H9 (cell line): ENCODE results near the gene OR2Z1. TPM values are rescaled to one million over a fixed set of nuclear protein-coding genes. Genes with fewer than 3 reads are reported as not detected.
"Not testable (repeated sequence)": the region's sequence is repeated elsewhere in the genome, so short reads cannot be mapped to it uniquely, and the experiment has no call there.

Experiments used
- DNase-seq: peaks from one replicate; pipeline ENCODE4 v3.0.0-alpha.2; 2017
- H2AFZ ChIP-seq: one replicate; pipeline ENCODE4 v1.6.1; 2013; ENCODE audit warnings: mild to moderate bottlenecking, low read length, control low read depth, moderate library complexity
- H2AK5ac ChIP-seq: 2 replicates; pipeline ENCODE4 v1.6.1; 2013; ENCODE audit warnings: low read length, control low read depth, mixed read lengths; ENCODE audit not compliant: insufficient read length
- H2BK120ac ChIP-seq: one replicate; pipeline ENCODE4 v1.6.1; 2013; ENCODE audit warnings: low read depth, mild to moderate bottlenecking, low read length, control low read depth, inconsistent platforms; ENCODE audit not compliant: poor library complexity, severe bottlenecking
- H2BK12ac ChIP-seq: 2 replicates; pipeline ENCODE4 v1.6.1; 2013; ENCODE audit warnings: low read length, control low read depth, mixed read lengths, low read depth; ENCODE audit not compliant: insufficient read length
- H2BK15ac ChIP-seq: 2 replicates; pipeline ENCODE4 v1.6.1; 2013; ENCODE audit warnings: low read depth, low read length, control low read depth
- H2BK20ac ChIP-seq: one replicate; pipeline ENCODE4 v1.6.1; 2013; ENCODE audit warnings: low read depth, mild to moderate bottlenecking, low read length, control low read depth, inconsistent platforms; ENCODE audit not compliant: poor library complexity, severe bottlenecking
- H2BK5ac ChIP-seq: 2 replicates; pipeline ENCODE4 v1.6.1; 2013; ENCODE audit warnings: low read length, control low read depth, mixed read lengths; ENCODE audit not compliant: insufficient read length
- H3K14ac ChIP-seq: 2 replicates; pipeline ENCODE4 v1.6.1; 2013; ENCODE audit warnings: low read length, control low read depth; ENCODE audit not compliant: insufficient read depth
- H3K18ac ChIP-seq: 2 replicates; pipeline ENCODE4 v1.6.1; 2013; ENCODE audit warnings: low read depth, mild to moderate bottlenecking, mixed read lengths, low read length, control low read depth; ENCODE audit not compliant: insufficient read length
- H3K23ac ChIP-seq: 2 replicates; pipeline ENCODE4 v1.6.1; 2013; ENCODE audit warnings: low read length, control low read depth, mixed read lengths, low read depth; ENCODE audit not compliant: insufficient read length
- H3K23me2 ChIP-seq: 2 replicates; pipeline ENCODE4 v1.6.1; 2013; ENCODE audit warnings: low read depth, mild to moderate bottlenecking, mixed read lengths, low read length, control low read depth; ENCODE audit not compliant: insufficient read length, poor library complexity, severe bottlenecking
- H3K27ac ChIP-seq: 2 replicates; pipeline ENCODE4 v1.5.1; 2013; ENCODE audit warnings: low read length, control low read depth, mixed read lengths, low read depth; ENCODE audit not compliant: insufficient read length
- H3K27me3 ChIP-seq: 2 replicates; pipeline ENCODE4 v1.6.1; 2013; ENCODE audit warnings: low read length, control low read depth, inconsistent platforms; ENCODE audit not compliant: insufficient read depth
- H3K4ac ChIP-seq: 2 replicates; pipeline ENCODE4 v1.6.1; 2013; ENCODE audit warnings: low read depth, mild to moderate bottlenecking, control low read depth, inconsistent platforms, low read length, moderate library complexity
- H3K4me1 ChIP-seq: 2 replicates; pipeline ENCODE4 v1.6.1; 2013; ENCODE audit warnings: low read length, control low read depth, inconsistent platforms; ENCODE audit not compliant: insufficient read depth
- H3K4me2 ChIP-seq: 2 replicates; pipeline ENCODE4 v1.6.1; 2013; ENCODE audit warnings: low read length, control low read depth, mixed read lengths; ENCODE audit not compliant: insufficient read length, insufficient read depth
- H3K56ac ChIP-seq: 2 replicates; pipeline ENCODE4 v1.6.1; 2013; ENCODE audit warnings: low read depth, mild to moderate bottlenecking, mixed read lengths, low read length, control low read depth; ENCODE audit not compliant: insufficient read length
- H3K79me1 ChIP-seq: 2 replicates; pipeline ENCODE4 v1.6.1; 2013; ENCODE audit warnings: low read depth, mild to moderate bottlenecking, moderate library complexity, low read length, control low read depth, inconsistent platforms; ENCODE audit not compliant: insufficient read depth, poor library complexity, severe bottlenecking
- H3K79me2 ChIP-seq: 2 replicates; pipeline ENCODE4 v1.6.1; 2013; ENCODE audit warnings: low read length, control low read depth, inconsistent platforms; ENCODE audit not compliant: insufficient read depth
- H3K9ac ChIP-seq: 2 replicates; pipeline ENCODE4 v1.6.1; 2013; ENCODE audit warnings: low read length, control low read depth, mixed read lengths; ENCODE audit not compliant: insufficient read length; ENCODE audit errors: extremely low read depth
- H3K9me3 ChIP-seq: one replicate; pipeline ENCODE4 v1.6.1; 2013; ENCODE audit warnings: low read depth, low read length, inconsistent platforms; ENCODE audit not compliant: control insufficient read depth
- H3T11ph ChIP-seq: one replicate; pipeline ENCODE4 v1.6.1; 2013; ENCODE audit warnings: mild to moderate bottlenecking, low read length, control low read depth, inconsistent platforms
- H4K20me1 ChIP-seq: one replicate; pipeline ENCODE4 v1.6.1; 2013; ENCODE audit not compliant: control insufficient read depth, insufficient read length, insufficient read depth
- H4K5ac ChIP-seq: 2 replicates; pipeline ENCODE4 v1.6.1; 2013; ENCODE audit warnings: low read depth, mild to moderate bottlenecking, mixed read lengths, low read length, control low read depth; ENCODE audit not compliant: insufficient read length
- H4K8ac ChIP-seq: replicated peaks from 2 replicates; pipeline ENCODE4 v1.6.1; 2013; ENCODE audit warnings: low read length, control low read depth, mixed read lengths, low read depth; ENCODE audit not compliant: insufficient read length
- H4K91ac ChIP-seq: 2 replicates; pipeline ENCODE4 v1.6.1; 2013; ENCODE audit warnings: low read depth, mild to moderate bottlenecking, moderate library complexity, mixed read lengths, low read length, control low read depth; ENCODE audit not compliant: insufficient read length
- H3K27ac Mint-ChIP-seq, 3 experiments: 2 replicates in 2 of 3; 3 replicates in 1 of 3; pipeline ENCODE4 v1.8.0; 2020 to 2021; ENCODE audit warnings: mixed read lengths in 3 of 3, mild to moderate bottlenecking in 1 of 3, moderate library complexity in 1 of 3
- H3K27me3 Mint-ChIP-seq: 2 replicates; pipeline ENCODE4 v1.8.0; 2021; ENCODE audit warnings: low read depth, mild to moderate bottlenecking, moderate library complexity, mixed read lengths
- H3K36me3 Mint-ChIP-seq, 3 experiments: 2 replicates in 2 of 3; 3 replicates in 1 of 3; pipeline ENCODE4 v1.8.0; 2020 to 2021; ENCODE audit warnings: low read depth in 3 of 3, mixed read lengths in 3 of 3; ENCODE audit not compliant: insufficient read depth in 1 of 3
- H3K4me1 Mint-ChIP-seq, 2 experiments: 2 replicates each; pipeline ENCODE4 v1.8.0; 2020; ENCODE audit warnings: mixed read lengths in 2 of 2
- H3K4me3 Mint-ChIP-seq, 2 experiments: 2 replicates in 1 of 2; 3 replicates in 1 of 2; pipeline ENCODE4 v1.8.0; 2020 to 2021; ENCODE audit warnings: mild to moderate bottlenecking in 2 of 2, mixed read lengths in 2 of 2, moderate library complexity in 1 of 2
- H3K9me3 Mint-ChIP-seq, 2 experiments: 2 replicates in 1 of 2; 3 replicates in 1 of 2; pipeline ENCODE4 v1.8.0; 2020; ENCODE audit warnings: mild to moderate bottlenecking in 2 of 2, mixed read lengths in 2 of 2, moderate library complexity in 1 of 2
- CTCF ChIP-seq: fragments of 200-600 bp; sonication (generic); conservative IDR thresholded peaks from 3 replicates; pipeline ENCODE4 v1.8.0; 2021; ENCODE audit warnings: antibody characterized with exemption, mild to moderate bottlenecking
- WGBS: extraction: QIAGEN DNeasy Blood & Tissue Kit; methylation state at CpG from one replicate; pipeline ENCODE4 v1.1.7; 2013; ENCODE audit warnings: missing lambda C conversion rate, low lambda C conversion rate, mixed read lengths; ENCODE audit not compliant: insufficient read length; ENCODE audit errors: extremely low coverage; 5-methylcytosine and 5-hydroxymethylcytosine counted together
- total RNA-seq: library from RNA; stranded (reverse); gene quantifications from 2 replicates; pipeline ENCODE4 v1.2.1, GENCODE V29; 2021

OR2Z1 gene
- total RNA-seq, 1 experiment from 2014 or later = not detected

- Histone ChIP-seq H3K4ac (no peak overlapping the region), H2AK5ac (no peak overlapping the region), H3K79me1 (no peaks in the 10 kb centered on the region), H4K91ac (no peak overlapping the region), H3K18ac (no peak overlapping the region), H2BK120ac (no peak overlapping the region), H2BK20ac (no peak overlapping the region), H4K8ac (no peak overlapping the region), H3K4me2 (no peak overlapping the region), H3K9ac (no peak overlapping the region), H3K27me3 (no peaks in the 10 kb centered on the region; the same call in 1 of the 2 replicates), H3K4me1 (no peaks in the 10 kb centered on the region), H3K9me3 (no peaks in the 10 kb centered on the region), H4K5ac (no peak overlapping the region), H3K23me2 (no peaks in the 10 kb centered on the region), H3K27ac (no peak overlapping the region), H3K23ac (no peak overlapping the region), H4K20me1 (no peaks in the 10 kb centered on the region), H3K79me2 (no peaks in the 10 kb centered on the region), H2BK12ac (no peak overlapping the region), H3K56ac (no peak overlapping the region), H2BK5ac (no peak overlapping the region), H2BK15ac (no peak overlapping the region), H3T11ph (no peak overlapping the region), H2AFZ (no peak overlapping the region), H3K14ac (no peak overlapping the region)
- no peak overlapping the region for H3K27ac Mint-ChIP-seq
- DNase-seq = no peak
- WGBS = no CpG with 5 or more reads among the region's 7 CpGs
- H3K9me3 Mint-ChIP-seq = peaks cover 2 to 50% of the 10 kb centered on the region in 2 experiments; a peak in 3 of 5 replicates
- TF ChIP-seq CTCF = no peak
- H3K4me1 Mint-ChIP-seq = peaks cover 0 to 3% of the 10 kb centered on the region in 2 experiments; a peak in 2 of 4 replicates
- H3K27me3 Mint-ChIP-seq = peaks cover 22% of the 10 kb centered on the region
- no peaks in the 10 kb centered on the region for H3K36me3 Mint-ChIP-seq
- no peak overlapping the region for H3K4me3 Mint-ChIP-seq
These were observed 18.2 kb upstream of the OR2Z1 start for GRCh38 chr19:8703223-8703622.

DNA sequence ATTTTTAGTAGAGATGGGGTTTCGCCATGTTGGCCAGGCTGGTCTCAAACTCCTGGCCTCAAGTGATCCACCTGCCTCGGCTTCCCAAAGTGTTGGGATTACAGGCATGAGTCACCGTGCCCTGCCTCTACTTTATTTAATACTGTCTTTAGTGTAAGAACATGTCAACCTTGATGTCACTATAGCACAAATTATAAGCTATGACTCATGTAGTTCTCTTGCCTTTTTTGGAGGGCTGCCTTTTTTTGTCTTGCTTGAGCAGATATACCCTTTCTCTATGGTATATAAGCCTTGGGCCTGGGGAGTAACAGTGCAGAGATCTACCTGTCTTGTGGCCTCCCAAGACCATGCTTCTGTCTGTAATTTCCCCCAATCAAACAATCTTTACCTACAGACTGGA is 16.1 kb upstream of the OR2Z1 start:
- not testable (repeated sequence) for H3K36me3 Mint-ChIP-seq
- WGBS = no CpG with 5 or more reads among the region's 3 CpGs

More for the DNA sequence above, 16.1 kb upstream of the OR2Z1 start:
- peaks cover 8 to 56% of the 10 kb centered on the region in 2 experiments for H3K9me3 Mint-ChIP-seq
- not testable (repeated sequence) for DNase-seq, H3K4me2 ChIP-seq, H3K9ac ChIP-seq, H3T11ph ChIP-seq, H2BK120ac ChIP-seq, H3K18ac ChIP-seq, H2BK15ac ChIP-seq, H4K5ac ChIP-seq, H3K27me3 ChIP-seq, H3K4me1 ChIP-seq, H2AFZ ChIP-seq, H3K27me3 Mint-ChIP-seq, H3K14ac ChIP-seq, H4K91ac ChIP-seq, H3K79me1 ChIP-seq, H3K27ac Mint-ChIP-seq, H3K4ac ChIP-seq, H3K9me3 ChIP-seq, H2BK20ac ChIP-seq, H3K4me3 Mint-ChIP-seq, H4K20me1 ChIP-seq, H3K79me2 ChIP-seq, H2BK12ac ChIP-seq, H3K27ac ChIP-seq, H4K8ac ChIP-seq, H3K23ac ChIP-seq, H2BK5ac ChIP-seq, H2AK5ac ChIP-seq, H3K4me1 Mint-ChIP-seq, H3K23me2 ChIP-seq, H3K56ac ChIP-seq
